Brain microvascular endothelial cell (primary cell): ENCODE data around the gene REXO1.
A peak's percentile ranks its signal among the peaks of the same experiment; 100 is the strongest.

Experiments used
- DNase-seq: peaks from one replicate; pipeline ENCODE4 v3.0.0-alpha.2; 2020
- H3K27ac ChIP-seq: fragments of 250-450 bp; sonication (Bioruptor Pico); 2 replicates; pipeline ENCODE4 v1.5.1; 2020; ENCODE audit warnings: mild to moderate bottlenecking, moderate library complexity
- H3K27me3 ChIP-seq: fragments of 250-450 bp; sonication (Bioruptor Pico); replicated peaks from 2 replicates; pipeline ENCODE4 v1.5.1; 2020; ENCODE audit warnings: mild to moderate bottlenecking
- H3K36me3 ChIP-seq: fragments of 250-450 bp; sonication (Bioruptor Pico); replicated peaks from 2 replicates; pipeline ENCODE4 v1.5.1; 2020; ENCODE audit warnings: mild to moderate bottlenecking
- H3K4me3 ChIP-seq: 2 replicates; pipeline ENCODE4 v1.5.1; 2011; ENCODE audit warnings: low read depth, mild to moderate bottlenecking, control low read depth, low read length, moderate library complexity
- in situ Hi-C: cut with HindIII; loops from 2 replicates; pipeline ENCODE4 v1.10.0; 2017; ENCODE audit warnings: low sequenced_read_pairs, low pct_ligation_motif_present
- TF ChIP-seq, protein P1 (sequence below): IDR thresholded peaks from 2 replicates; pipeline ENCODE4 v1.5.1; 2011; ENCODE audit warnings: low read depth, mild to moderate bottlenecking, moderate library complexity, low read length, control low read depth, inconsistent platforms; ENCODE audit errors: missing control alignments

Gene REXO1

DNA sequence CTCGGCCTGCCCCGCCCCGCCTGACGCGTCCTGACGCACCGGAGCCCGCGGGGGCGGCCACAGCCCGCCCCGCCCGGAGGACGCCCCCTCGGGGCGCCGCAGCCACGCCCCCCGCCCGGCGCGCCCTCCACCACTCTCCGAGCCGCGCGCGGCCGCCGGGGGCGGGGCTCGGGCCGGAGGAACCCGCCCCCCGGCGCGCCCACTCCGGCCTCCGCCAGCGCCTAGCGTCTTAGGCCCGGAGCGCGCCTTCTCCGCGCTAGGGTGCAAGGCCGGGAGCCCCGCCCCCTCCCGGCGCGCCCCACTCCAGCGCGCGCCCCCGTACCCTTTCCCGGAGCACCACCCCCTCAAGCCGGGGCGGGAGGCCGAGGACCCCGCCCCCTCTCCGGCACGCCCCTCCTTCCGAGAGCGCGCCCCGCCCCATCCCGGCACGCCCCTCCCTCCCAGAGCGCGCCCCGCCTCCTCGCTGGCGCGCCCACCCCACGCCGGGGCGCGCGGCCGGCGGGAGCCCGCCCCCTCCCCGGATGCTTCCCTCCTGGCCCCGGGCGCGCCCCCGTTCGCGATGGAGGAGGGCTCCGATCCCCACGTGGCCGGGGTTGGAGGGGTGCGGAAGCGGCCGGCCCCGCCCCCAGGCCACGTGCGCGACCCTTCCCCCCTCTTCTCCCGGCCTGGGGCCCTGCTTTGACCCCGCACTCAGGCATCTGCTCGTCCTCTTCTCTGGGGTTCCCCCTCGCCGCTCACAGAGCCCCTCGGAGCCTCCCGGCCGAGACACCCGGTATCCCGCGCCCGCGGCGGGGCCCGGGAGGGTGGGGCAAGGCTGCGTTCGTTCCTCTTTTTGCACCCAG is 15.6 kb upstream of the REXO1 start:
- Histone ChIP-seq H3K36me3 (no peaks in the 10 kb centered on the region), H3K27ac (peak overlapping the region; percentile 85), H3K4me3 (peak overlapping the region; percentile 70), H3K27me3 (no peaks in the 10 kb centered on the region)
- in situ Hi-C loops = no loop called here
- TF ChIP-seq, protein P1, sequence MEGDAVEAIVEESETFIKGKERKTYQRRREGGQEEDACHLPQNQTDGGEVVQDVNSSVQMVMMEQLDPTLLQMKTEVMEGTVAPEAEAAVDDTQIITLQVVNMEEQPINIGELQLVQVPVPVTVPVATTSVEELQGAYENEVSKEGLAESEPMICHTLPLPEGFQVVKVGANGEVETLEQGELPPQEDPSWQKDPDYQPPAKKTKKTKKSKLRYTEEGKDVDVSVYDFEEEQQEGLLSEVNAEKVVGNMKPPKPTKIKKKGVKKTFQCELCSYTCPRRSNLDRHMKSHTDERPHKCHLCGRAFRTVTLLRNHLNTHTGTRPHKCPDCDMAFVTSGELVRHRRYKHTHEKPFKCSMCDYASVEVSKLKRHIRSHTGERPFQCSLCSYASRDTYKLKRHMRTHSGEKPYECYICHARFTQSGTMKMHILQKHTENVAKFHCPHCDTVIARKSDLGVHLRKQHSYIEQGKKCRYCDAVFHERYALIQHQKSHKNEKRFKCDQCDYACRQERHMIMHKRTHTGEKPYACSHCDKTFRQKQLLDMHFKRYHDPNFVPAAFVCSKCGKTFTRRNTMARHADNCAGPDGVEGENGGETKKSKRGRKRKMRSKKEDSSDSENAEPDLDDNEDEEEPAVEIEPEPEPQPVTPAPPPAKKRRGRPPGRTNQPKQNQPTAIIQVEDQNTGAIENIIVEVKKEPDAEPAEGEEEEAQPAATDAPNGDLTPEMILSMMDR = no peak
- peak; percentile 74 for DNase-seq

DNA sequence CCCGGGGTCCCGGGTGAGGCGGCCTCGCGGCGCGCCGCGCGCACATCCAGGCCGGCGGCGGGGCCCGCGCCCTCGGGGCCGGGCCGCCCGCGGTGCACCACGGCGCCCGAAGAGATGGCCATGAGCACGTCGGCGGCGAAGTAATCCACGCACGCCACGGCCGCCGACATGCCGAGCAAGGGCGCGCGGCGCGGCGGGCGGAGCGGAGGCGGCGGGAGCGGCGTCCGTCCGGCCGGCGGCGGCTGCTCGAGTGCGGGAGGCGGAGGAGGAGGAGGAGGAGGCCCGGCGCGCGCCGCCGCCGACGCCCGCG is 15.0 kb upstream of the REXO1 start, which contains the start of gene KLF16:
KLF16 (minus strand) TSS at position 252 of the 310 bp plus-strand sequence; CDS start at position 170, 82 bp downstream.
- Histone ChIP-seq H3K36me3 (no peaks in the 10 kb centered on the region), H3K27me3 (no peaks in the 10 kb centered on the region), H3K4me3 (peak within 1 kb of the TSS; percentile 83), H3K27ac (peak within 1 kb of the TSS; percentile 85)
- in situ Hi-C loops = no loop called here
- TF ChIP-seq, protein P1 = no peak
- DNase-seq = no peak

DNA sequence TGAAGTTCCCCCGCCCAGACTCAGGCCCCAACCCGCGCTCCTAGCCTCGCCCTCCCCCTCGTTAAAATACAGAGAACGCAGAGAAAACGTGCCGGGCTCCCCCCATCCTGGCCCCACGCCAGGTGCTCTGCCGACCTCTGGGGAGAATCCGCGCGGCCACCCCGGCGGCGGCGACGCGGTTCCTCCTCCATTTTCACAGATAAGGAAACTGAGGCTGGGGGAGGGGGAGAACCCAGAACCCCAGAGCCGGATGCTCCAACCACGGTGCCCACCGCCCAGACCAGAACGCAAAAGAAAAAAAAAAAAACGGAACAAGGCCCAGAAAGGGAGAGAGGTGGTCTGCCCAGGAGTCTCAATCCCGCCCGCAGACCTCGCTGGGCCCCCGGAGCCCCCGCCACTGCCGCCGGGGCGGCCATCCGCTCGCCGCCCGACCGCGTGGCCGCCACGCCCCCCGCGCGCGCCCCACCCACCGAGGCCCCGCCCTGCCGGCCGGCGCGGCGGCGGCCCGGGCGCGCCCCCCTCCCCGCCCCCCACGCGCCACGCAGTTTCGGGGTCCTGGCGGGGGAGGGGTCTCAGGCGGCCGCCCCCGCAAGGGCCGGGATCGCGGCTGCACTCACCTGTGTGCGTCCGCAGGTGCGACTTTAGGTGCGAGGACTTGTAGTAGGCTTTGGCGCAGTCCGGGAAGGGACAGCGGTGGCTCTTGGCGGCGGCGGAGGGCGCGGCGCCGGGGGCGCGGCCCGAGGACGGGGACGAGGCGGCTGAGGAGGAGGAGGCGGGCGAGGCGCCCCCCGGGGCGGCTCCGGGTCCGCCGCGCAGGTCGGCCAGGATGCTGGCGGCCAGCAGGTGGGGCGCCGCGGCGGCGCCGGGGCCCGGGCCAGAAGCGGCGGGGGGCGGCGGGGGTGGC is 14.4 kb upstream of the REXO1 start:
- TF ChIP-seq, protein P1 = no peak
- in situ Hi-C loops = no loop called here
- Histone ChIP-seq H3K27me3 (no peaks in the 10 kb centered on the region), H3K27ac (peak overlapping the region; percentile 49), H3K36me3 (no peaks in the 10 kb centered on the region), H3K4me3 (peak overlapping the region; percentile 83)
- no peak for DNase-seq

DNA sequence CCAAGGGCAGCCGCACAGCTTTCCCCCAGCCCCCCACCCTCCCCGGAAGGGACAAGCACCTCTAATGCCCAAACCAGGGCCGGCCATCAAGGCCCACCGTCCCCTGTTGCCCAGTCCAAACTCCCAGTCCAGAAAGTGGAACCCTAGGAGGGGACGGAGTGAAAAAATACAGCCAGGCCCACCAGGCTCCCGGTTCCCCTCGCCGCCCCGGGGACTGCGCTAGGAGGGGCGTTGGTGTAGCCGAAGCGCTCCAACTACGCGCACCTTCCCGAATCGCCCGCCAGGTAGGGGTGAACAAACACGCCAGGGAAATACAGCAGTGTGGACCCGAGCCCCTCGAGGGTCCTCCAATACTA is 13.8 kb upstream of the REXO1 start:
- no peaks in the 10 kb centered on the region for H3K27me3 ChIP-seq
- no peaks in the 10 kb centered on the region for H3K36me3 ChIP-seq
- TF ChIP-seq, protein P1 = no peak
- DNase-seq = no peak
- peak overlapping the region; percentile 83 for H3K4me3 ChIP-seq
- peak overlapping the region; percentile 22 for H3K27ac ChIP-seq
- in situ Hi-C loops = no loop called here

DNA sequence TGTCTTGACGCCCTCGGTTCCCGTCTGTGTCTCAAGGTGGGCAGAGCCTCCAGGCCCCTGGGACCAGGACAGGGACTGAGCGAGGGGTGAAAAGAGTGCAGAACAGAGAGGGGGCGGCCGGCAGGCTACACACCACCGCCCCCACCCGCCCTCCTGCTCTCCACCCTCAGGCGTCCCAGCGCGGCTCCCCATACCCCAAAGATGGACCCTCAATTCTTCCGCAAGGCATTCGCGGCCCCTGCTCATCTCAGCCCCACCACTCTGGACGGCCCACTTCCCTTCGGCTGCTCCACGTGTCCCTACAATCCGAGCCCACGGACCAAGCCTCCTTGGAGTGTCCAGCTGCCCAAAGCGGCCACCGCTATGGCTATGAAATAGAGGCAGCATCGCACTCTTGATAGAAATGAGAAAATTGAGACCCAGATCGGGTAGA is 13.3 kb upstream of the REXO1 start:
- no peaks in the 10 kb centered on the region for H3K27me3 ChIP-seq
- no peak overlapping the region for H3K27ac ChIP-seq
- peak overlapping the region; percentile 83 for H3K4me3 ChIP-seq
- DNase-seq = no peak
- no peaks in the 10 kb centered on the region for H3K36me3 ChIP-seq
- in situ Hi-C loops = no loop called here
- TF ChIP-seq, protein P1 = no peak
